Activated CD4-positive, alpha-beta T cell treated with anti-CD3 and anti-CD28 coated beads, Interleukin-10, Interleukin-2, amounts not matched to agents 100 ng/mL and 50 ng/mL, durations not matched to agents 16 hours and 8 hours (primary cell): ENCODE measurements around the gene CDK2.
"Not testable (repeated sequence)": the region's sequence is repeated elsewhere in the genome, so short reads cannot be mapped to it uniquely, and the experiment has no call there.

ENCODE experiments used
- DNase-seq: peaks from one replicate; pipeline ENCODE4 v3.0.0-alpha.2; 2020

Gene CDK2

GRCh38 chr12:55982319-55982936 is 15.8 kb downstream of the CDK2 start:
- DNase-seq = no peak

GRCh38 chr12:55983232-55983842 is 16.7 kb downstream of the CDK2 start:
- DNase-seq = no peak

GRCh38 chr12:55984861-55985260 is 18.2 kb downstream of the CDK2 start:
- no peak for DNase-seq

- DNase-seq = no peak
Measured at GRCh38 chr12:55985341-55985740, 18.7 kb downstream of the CDK2 start.

- not testable (repeated sequence) for DNase-seq
Measured at GRCh38 chr12:55985976-55986375, 19.3 kb downstream of the CDK2 start.

- DNase-seq = no peak
Measured at GRCh38 chr12:55991110-55991509, 24.5 kb downstream of the CDK2 start.

GRCh38 chr12:55993230-55993853 is 26.7 kb downstream of the CDK2 start:
- DNase-seq = no peak

GRCh38 chr12:55995366-55995765 is 28.7 kb downstream of the CDK2 start:
- no peak for DNase-seq

GRCh38 chr12:55996201-55996714 is 29.6 kb downstream of the CDK2 start:
- DNase-seq = peak; percentile 80

GRCh38 chr12:55996715-55997534 is 30.3 kb downstream of the CDK2 start, which contains the start of gene SUOX:
TSS of gene SUOX (plus strand) at chr12:55997276. CDS start at chr12:56002222, 4,946 bp downstream.
- DNase-seq = peak; percentile 70

GRCh38 chr12:55997535-55997859 is 30.9 kb downstream of the CDK2 start:
- no peak for DNase-seq

GRCh38 chr12:55999522-55999921 is 32.9 kb downstream of the CDK2 start:
- peak; percentile 35 for DNase-seq

- DNase-seq = not testable (repeated sequence)
Measured at GRCh38 chr12:55999999-56000540, 33.4 kb downstream of the CDK2 start.

GRCh38 chr12:56001487-56002100 is 35.0 kb downstream of the CDK2 start:
- no peak for DNase-seq

GRCh38 chr12:56003376-56003775 is 36.7 kb downstream of the CDK2 start:
- not testable (repeated sequence) for DNase-seq

- DNase-seq = no peak
Measured at GRCh38 chr12:56004211-56004610, 37.6 kb downstream of the CDK2 start.

GRCh38 chr12:56007564-56008559 is 41.2 kb downstream of the CDK2 start:
- DNase-seq = peak; percentile 64

- DNase-seq = no peak
Measured at GRCh38 chr12:56010111-56010570, 43.5 kb downstream of the CDK2 start.

GRCh38 chr12:56011509-56012090 is 45.0 kb downstream of the CDK2 start:
- no peak for DNase-seq

GRCh38 chr12:56013482-56013881 is 46.9 kb downstream of the CDK2 start:
- no peak for DNase-seq

- DNase-seq = no peak
Measured at GRCh38 chr12:56014205-56014604, 47.6 kb downstream of the CDK2 start.
